Neural progenitor cell (in vitro differentiated cells): Measurements from ENCODE around the gene INKA1.

Experiments
- EZH2 ChIP-seq: fragments of 200-600 bp; sonication (generic); IDR thresholded peaks from 2 replicates; pipeline ENCODE4 v1.6.1; 2017; ENCODE audit warnings: antibody characterized with exemption, mild to moderate bottlenecking, moderate library complexity
- TF ChIP-seq, protein P1 (sequence below): fragments of 200-600 bp; sonication (generic); IDR thresholded peaks from 2 replicates; pipeline ENCODE4 v1.5.1; 2017; ENCODE audit warnings: antibody characterized with exemption, mild to moderate bottlenecking

DNA sequence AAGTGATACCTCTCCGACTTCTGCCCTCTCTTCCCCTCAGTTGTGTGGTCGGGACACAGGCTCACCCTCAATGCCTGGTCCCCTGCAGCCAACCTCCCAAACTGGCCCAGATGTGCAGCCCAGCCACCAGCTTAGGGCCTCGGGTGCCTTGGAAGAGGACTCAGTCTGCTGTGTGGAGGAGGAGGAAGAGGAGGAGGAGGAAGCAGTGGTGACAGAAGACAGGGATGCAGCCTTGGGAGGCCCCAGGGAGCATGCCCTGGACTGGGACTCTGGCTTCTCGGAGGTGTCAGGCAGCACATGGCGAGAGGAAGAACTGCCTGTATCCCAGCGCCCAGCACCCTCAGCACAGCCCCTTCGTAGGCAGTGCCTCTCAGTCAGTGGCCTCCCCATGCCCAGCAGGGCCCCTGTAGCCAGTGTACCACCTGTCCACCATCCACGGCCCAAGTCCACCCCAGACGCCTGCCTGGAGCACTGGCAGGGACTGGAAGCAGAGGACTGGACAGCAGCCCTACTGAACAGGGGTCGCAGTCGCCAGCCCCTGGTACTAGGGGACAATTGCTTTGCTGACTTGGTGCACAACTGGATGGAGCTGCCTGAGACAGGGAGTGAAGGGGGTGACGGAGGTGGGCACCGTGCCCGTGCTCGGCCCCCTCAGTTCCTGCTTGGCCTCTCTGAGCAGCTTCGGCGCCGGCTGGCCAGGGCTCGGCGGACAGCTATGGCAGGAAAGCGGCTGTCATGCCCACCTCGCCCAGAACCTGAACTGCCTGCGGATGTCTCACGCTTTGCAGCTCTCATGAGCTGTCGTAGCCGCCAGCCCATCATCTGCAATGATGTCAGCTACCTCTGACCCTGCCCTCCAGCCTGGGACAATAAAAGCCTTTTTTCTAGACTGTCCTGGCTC is 1.3 kb downstream of the INKA1 start:
- TF ChIP-seq EZH2 = no peak
- TF ChIP-seq, protein P1, sequence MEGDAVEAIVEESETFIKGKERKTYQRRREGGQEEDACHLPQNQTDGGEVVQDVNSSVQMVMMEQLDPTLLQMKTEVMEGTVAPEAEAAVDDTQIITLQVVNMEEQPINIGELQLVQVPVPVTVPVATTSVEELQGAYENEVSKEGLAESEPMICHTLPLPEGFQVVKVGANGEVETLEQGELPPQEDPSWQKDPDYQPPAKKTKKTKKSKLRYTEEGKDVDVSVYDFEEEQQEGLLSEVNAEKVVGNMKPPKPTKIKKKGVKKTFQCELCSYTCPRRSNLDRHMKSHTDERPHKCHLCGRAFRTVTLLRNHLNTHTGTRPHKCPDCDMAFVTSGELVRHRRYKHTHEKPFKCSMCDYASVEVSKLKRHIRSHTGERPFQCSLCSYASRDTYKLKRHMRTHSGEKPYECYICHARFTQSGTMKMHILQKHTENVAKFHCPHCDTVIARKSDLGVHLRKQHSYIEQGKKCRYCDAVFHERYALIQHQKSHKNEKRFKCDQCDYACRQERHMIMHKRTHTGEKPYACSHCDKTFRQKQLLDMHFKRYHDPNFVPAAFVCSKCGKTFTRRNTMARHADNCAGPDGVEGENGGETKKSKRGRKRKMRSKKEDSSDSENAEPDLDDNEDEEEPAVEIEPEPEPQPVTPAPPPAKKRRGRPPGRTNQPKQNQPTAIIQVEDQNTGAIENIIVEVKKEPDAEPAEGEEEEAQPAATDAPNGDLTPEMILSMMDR = no peak
